Loucy (cell line): ENCODE results near the gene DLGAP5.

Experiments used
- H2AFZ ChIP-seq: fragments of 200-600 bp; sonication (generic); 2 replicates; pipeline ENCODE4 v1.6.0; 2016; ENCODE audit warnings: antibody characterized with exemption, mild to moderate bottlenecking, low read length, moderate library complexity
- H3F3A ChIP-seq: fragments of 200-600 bp; 2 replicates; pipeline ENCODE4 v1.6.0; 2016; ENCODE audit warnings: antibody characterized with exemption, low read depth, mild to moderate bottlenecking
- H3K27me3 ChIP-seq: fragments of 200-600 bp; sonication (generic); 2 replicates; pipeline ENCODE4 v1.6.1; 2014; ENCODE audit warnings: low read length, mild to moderate bottlenecking; ENCODE audit not compliant: insufficient read depth, poor library complexity, severe bottlenecking
- H3K36me3 ChIP-seq: fragments of 200-600 bp; sonication (generic); 2 replicates; pipeline ENCODE4 v1.6.1; 2016; ENCODE audit warnings: low read length; ENCODE audit not compliant: insufficient read depth
- H3K4me1 ChIP-seq: fragments of 200-600 bp; sonication (generic); 2 replicates; pipeline ENCODE4 v1.5.1; 2014; ENCODE audit warnings: low read length, mild to moderate bottlenecking; ENCODE audit not compliant: insufficient read depth, poor library complexity, severe bottlenecking
- H3K4me2 ChIP-seq: fragments of 200-600 bp; sonication (generic); 2 replicates; pipeline ENCODE4 v1.6.0; 2014; ENCODE audit warnings: antibody characterized with exemption, low read length, low read depth, mild to moderate bottlenecking; ENCODE audit not compliant: poor library complexity, severe bottlenecking
- H3K4me3 ChIP-seq: fragments of 200-600 bp; sonication (generic); 2 replicates; pipeline ENCODE4 v1.5.1; 2014; ENCODE audit warnings: low read length, mild to moderate bottlenecking, mixed read lengths; ENCODE audit not compliant: poor library complexity, severe bottlenecking
- H3K79me2 ChIP-seq: fragments of 200-600 bp; sonication (generic); 2 replicates; pipeline ENCODE4 v1.6.1; 2014; ENCODE audit warnings: low read length; ENCODE audit not compliant: insufficient read depth
- H3K9ac ChIP-seq: fragments of 200-600 bp; sonication (generic); 2 replicates; pipeline ENCODE4 v1.6.0; 2014; ENCODE audit warnings: mild to moderate bottlenecking, low read depth, low read length, moderate library complexity; ENCODE audit not compliant: poor library complexity, severe bottlenecking
- H3K9me2 ChIP-seq: fragments of 200-600 bp; sonication (generic); replicated peaks from 2 replicates; pipeline ENCODE4 v1.6.1; 2016; ENCODE audit warnings: low read depth, low read length, mixed read lengths
- H3K9me3 ChIP-seq: fragments of 200-600 bp; sonication (generic); 2 replicates; pipeline ENCODE4 v1.6.1; 2014; ENCODE audit warnings: mild to moderate bottlenecking, antibody characterized with exemption, low read length, low read depth; ENCODE audit not compliant: insufficient read depth
- H4K20me1 ChIP-seq: fragments of 200-600 bp; sonication (generic); 2 replicates; pipeline ENCODE4 v1.6.0; 2014; ENCODE audit warnings: antibody characterized with exemption, low read length, mild to moderate bottlenecking; ENCODE audit not compliant: insufficient read depth, poor library complexity, severe bottlenecking
- EZH2phosphoT487 ChIP-seq: fragments of 200-600 bp; IDR thresholded peaks from 2 replicates; pipeline ENCODE4 v1.6.1; 2018; ENCODE audit warnings: antibody characterized with exemption, mild to moderate bottlenecking, moderate library complexity, borderline replicate concordance
- TF ChIP-seq, protein P1 (sequence below): fragments of 200-600 bp; sonication (generic); conservative IDR thresholded peaks from 2 replicates; pipeline ENCODE4 v1.5.1; 2014; ENCODE audit warnings: mild to moderate bottlenecking, antibody characterized with exemption, low read length

DLGAP5 gene

DNA sequence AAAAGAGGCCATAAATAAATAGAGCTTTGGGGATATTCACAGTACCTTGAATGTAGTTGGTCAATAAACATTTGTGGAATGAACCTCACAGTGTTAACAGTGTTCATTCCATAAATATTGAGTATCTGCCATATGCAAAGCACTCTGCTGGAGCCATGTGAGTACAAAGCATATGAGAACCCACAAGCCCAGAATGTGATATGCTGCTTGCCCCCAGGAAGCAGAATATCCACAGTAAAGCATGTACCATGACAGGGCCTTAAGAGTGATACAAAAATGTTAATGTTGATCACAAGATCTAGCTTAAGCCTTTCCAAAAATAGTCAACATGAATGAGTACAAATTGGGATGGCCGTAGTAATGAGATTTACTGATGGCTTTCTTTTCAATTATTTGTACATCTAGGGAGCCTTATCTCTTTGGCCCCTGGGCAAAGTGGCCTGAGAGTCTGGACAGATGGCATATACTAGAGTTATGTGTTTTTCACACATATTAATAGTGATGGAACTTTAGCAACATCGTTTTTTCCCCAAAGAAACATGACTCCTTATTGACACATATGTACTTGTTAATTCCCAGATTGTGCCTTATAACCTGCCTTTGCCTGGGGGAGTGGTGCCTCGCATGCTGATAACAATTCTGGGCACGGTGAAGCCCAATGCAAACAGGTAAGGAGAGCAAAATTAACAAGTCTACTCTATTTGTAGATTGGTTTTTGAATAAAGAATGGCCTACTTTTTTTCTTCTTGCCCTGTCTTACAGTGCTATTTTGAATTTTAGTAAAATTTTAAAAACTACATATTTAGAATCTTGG lies 51.5 kb downstream of the DLGAP5 start:
- Histone ChIP-seq H3K4me1 (no peaks in the 10 kb centered on the region), H3K9ac (no peak overlapping the region), H2AFZ (no peak overlapping the region), H3K4me3 (no peak overlapping the region), H3K4me2 (no peak overlapping the region), H4K20me1 (no peaks in the 10 kb centered on the region), H3K27me3 (no peaks in the 10 kb centered on the region), H3K79me2 (no peaks in the 10 kb centered on the region), H3F3A (no peaks in the 10 kb centered on the region), H3K9me2 (no peaks in the 10 kb centered on the region), H3K9me3 (no peaks in the 10 kb centered on the region), H3K36me3 (peaks cover 39% of the 10 kb centered on the region; the same call in 1 of the 2 replicates)
- no peak for TF ChIP-seq EZH2phosphoT487
- TF ChIP-seq, protein P1, sequence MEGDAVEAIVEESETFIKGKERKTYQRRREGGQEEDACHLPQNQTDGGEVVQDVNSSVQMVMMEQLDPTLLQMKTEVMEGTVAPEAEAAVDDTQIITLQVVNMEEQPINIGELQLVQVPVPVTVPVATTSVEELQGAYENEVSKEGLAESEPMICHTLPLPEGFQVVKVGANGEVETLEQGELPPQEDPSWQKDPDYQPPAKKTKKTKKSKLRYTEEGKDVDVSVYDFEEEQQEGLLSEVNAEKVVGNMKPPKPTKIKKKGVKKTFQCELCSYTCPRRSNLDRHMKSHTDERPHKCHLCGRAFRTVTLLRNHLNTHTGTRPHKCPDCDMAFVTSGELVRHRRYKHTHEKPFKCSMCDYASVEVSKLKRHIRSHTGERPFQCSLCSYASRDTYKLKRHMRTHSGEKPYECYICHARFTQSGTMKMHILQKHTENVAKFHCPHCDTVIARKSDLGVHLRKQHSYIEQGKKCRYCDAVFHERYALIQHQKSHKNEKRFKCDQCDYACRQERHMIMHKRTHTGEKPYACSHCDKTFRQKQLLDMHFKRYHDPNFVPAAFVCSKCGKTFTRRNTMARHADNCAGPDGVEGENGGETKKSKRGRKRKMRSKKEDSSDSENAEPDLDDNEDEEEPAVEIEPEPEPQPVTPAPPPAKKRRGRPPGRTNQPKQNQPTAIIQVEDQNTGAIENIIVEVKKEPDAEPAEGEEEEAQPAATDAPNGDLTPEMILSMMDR, result no peak

DNA sequence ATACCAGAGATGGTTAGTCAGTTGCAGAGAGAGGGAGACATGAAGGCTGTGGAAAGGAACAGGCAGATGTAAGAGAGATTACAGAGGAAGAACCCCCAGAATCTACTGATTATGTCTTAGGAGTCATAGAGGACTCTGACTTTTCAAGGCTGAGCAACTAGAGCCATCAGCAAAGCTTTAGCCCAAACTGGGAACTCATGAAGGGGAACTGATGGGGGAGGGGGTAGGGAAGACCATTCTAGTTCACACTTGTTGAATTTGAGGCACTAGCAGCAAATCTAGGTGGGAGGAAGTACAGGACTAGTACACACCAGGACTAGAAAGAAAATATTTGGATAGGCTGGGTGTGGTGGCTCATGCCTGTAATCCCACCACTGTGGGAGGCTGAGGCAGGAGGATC lies 52.2 kb downstream of the DLGAP5 start:
- H3K4me1 ChIP-seq, result no peaks in the 10 kb centered on the region
- H4K20me1 ChIP-seq, result no peaks in the 10 kb centered on the region
- no peak overlapping the region for H3K4me2 ChIP-seq
- no peak overlapping the region for H3K9ac ChIP-seq
- no peaks in the 10 kb centered on the region for H3K9me3 ChIP-seq
- no peak overlapping the region for H3K4me3 ChIP-seq
- H3F3A ChIP-seq, result no peaks in the 10 kb centered on the region
- H3K79me2 ChIP-seq, result no peaks in the 10 kb centered on the region
- TF ChIP-seq, protein P1, result no peak
- TF ChIP-seq EZH2phosphoT487, result no peak
- H2AFZ ChIP-seq, result no peak overlapping the region
- no peaks in the 10 kb centered on the region for H3K9me2 ChIP-seq
- no peaks in the 10 kb centered on the region for H3K27me3 ChIP-seq
- H3K36me3 ChIP-seq, result peaks cover 31% of the 10 kb centered on the region; the same call in 1 of the 2 replicates

DNA sequence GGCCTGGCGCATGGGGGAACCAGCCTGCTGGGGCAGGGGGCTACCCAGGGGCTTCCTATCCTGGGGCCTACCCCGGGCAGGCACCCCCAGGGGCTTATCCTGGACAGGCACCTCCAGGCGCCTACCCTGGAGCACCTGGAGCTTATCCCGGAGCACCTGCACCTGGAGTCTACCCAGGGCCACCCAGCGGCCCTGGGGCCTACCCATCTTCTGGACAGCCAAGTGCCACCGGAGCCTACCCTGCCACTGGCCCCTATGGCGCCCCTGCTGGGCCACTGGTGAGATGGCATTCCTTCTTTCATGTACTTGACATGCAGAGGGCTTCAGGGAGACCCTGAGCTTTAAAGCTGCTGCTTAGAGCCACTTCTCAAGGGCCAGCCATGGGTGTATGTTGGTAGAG lies 53.3 kb downstream of the DLGAP5 start:
- no peaks in the 10 kb centered on the region for H3K9me2 ChIP-seq
- no peaks in the 10 kb centered on the region for H4K20me1 ChIP-seq
- TF ChIP-seq EZH2phosphoT487, result no peak
- TF ChIP-seq, protein P1, result peak; percentile 53
- no peak overlapping the region for H3K4me3 ChIP-seq
- H3K4me2 ChIP-seq, result no peak overlapping the region
- H3K9ac ChIP-seq, result no peak overlapping the region
- no peaks in the 10 kb centered on the region for H3K79me2 ChIP-seq
- H3F3A ChIP-seq, result no peaks in the 10 kb centered on the region
- H3K9me3 ChIP-seq, result no peaks in the 10 kb centered on the region
- no peak overlapping the region for H2AFZ ChIP-seq
- H3K27me3 ChIP-seq, result no peaks in the 10 kb centered on the region
- H3K4me1 ChIP-seq, result no peaks in the 10 kb centered on the region
- peaks cover 26% of the 10 kb centered on the region; the same call in 1 of the 2 replicates for H3K36me3 ChIP-seq
